SH-SY5Y (cell line): Measurements from ENCODE around the gene MBOAT7.

Experiments used
- GATA2 ChIP-seq: IDR thresholded peaks from 2 replicates; pipeline ENCODE4 v1.6.1; 2011; ENCODE audit warnings: mild to moderate bottlenecking, low read depth, low read length
- GATA3 ChIP-seq: IDR thresholded peaks from 2 replicates; pipeline ENCODE4 v1.6.1; 2011; ENCODE audit warnings: low read depth, mild to moderate bottlenecking, low read length, moderate library complexity

GRCh38 chr19:54191811-54192453 is 2.6 kb upstream of the MBOAT7 start:
- TF ChIP-seq GATA2 = no peak
- TF ChIP-seq GATA3 = no peak
